ENCODE results near the gene IGF1R.

DNA sequence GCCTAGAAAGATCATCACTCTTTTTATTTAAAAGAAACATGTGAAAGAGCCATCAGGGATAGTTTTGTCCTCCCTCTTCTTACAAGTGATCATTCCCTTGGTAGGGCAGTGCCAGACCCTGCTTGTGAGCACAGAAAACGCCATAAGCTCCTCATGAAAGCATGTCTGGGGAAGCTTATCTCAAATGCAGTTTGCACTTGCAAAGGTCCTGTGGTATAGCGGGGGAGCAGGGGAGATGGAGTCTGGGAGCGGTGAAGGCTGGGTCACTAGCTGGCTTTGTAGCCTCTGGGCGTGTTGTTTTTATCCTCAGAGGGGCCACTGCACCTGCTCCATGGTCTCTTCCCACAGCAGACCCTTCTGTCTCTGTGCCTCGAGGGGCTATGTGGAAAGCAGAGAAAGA, 141.9 kb downstream of the IGF1R start:
- TF ChIP-seq POLR2AphosphoS5 (IDR thresholded peaks at IDR 0.05; ENCODE audit: insufficient read depth in 1 of 2, low read depth in 1 of 2) = no peak
- TF ChIP-seq, protein P1, sequence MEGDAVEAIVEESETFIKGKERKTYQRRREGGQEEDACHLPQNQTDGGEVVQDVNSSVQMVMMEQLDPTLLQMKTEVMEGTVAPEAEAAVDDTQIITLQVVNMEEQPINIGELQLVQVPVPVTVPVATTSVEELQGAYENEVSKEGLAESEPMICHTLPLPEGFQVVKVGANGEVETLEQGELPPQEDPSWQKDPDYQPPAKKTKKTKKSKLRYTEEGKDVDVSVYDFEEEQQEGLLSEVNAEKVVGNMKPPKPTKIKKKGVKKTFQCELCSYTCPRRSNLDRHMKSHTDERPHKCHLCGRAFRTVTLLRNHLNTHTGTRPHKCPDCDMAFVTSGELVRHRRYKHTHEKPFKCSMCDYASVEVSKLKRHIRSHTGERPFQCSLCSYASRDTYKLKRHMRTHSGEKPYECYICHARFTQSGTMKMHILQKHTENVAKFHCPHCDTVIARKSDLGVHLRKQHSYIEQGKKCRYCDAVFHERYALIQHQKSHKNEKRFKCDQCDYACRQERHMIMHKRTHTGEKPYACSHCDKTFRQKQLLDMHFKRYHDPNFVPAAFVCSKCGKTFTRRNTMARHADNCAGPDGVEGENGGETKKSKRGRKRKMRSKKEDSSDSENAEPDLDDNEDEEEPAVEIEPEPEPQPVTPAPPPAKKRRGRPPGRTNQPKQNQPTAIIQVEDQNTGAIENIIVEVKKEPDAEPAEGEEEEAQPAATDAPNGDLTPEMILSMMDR (IDR thresholded peaks at IDR 0.05) = no peak
